A673 (cell line): ENCODE data around the gene ASTN2.

ENCODE experiments used
- EZH2 ChIP-seq: fragments of 200-600 bp; sonication (generic); IDR thresholded peaks from 2 replicates; pipeline ENCODE4 v1.6.1; 2017; ENCODE audit warnings: borderline replicate concordance, low read depth, mild to moderate bottlenecking, mixed read lengths, antibody characterized with exemption, low read length; ENCODE audit not compliant: poor library complexity, severe bottlenecking
- TF ChIP-seq, protein P1 (sequence below): fragments of 300-800, 200-600 bp; sonication (generic); conservative IDR thresholded peaks from 2 replicates; pipeline ENCODE4 v1.5.1; 2017; ENCODE audit warnings: low read depth, mild to moderate bottlenecking, antibody characterized with exemption, low read length, moderate library complexity, mixed read lengths

DNA sequence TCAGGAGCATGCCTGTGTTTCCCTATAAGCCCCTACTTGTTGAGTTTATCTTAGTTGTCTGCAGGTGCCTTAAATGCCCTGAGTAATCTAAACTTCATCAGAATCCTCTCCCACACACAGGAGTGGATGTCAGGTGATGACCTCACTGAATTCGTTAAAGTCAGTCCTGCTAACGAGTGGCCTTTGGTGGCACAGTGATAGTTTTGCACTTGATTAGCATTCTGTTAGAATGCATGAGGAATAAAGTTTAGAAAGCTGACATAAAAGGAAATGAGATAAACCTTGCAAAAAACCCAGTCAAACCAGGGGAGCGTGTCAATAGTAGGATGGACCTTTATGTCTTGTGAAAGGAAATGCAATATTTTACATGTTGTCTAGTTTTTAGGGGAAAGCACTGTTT is 723.2 kb downstream of the ASTN2 start:
- TF ChIP-seq, protein P1, sequence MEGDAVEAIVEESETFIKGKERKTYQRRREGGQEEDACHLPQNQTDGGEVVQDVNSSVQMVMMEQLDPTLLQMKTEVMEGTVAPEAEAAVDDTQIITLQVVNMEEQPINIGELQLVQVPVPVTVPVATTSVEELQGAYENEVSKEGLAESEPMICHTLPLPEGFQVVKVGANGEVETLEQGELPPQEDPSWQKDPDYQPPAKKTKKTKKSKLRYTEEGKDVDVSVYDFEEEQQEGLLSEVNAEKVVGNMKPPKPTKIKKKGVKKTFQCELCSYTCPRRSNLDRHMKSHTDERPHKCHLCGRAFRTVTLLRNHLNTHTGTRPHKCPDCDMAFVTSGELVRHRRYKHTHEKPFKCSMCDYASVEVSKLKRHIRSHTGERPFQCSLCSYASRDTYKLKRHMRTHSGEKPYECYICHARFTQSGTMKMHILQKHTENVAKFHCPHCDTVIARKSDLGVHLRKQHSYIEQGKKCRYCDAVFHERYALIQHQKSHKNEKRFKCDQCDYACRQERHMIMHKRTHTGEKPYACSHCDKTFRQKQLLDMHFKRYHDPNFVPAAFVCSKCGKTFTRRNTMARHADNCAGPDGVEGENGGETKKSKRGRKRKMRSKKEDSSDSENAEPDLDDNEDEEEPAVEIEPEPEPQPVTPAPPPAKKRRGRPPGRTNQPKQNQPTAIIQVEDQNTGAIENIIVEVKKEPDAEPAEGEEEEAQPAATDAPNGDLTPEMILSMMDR: no peak
- TF ChIP-seq EZH2: no peak
